Body of pancreas (tissue), 4 donors: ENCODE data around the gene COL15A1.

Source experiments
- POLR2A ChIP-seq, 3 donors: fragments of 450-650 bp; IDR thresholded peaks; one replicate each; pipeline ENCODE4 v1.6.1; 2016; ENCODE audit warnings: antibody characterized with exemption in 3 of 3, mild to moderate bottlenecking in 2 of 3
- TF ChIP-seq, protein P1 (sequence below), 7 experiments: fragments of 450-650 bp in 4 of 7; fragments of 200-600 bp in 3 of 7; sonication (generic) in 3 of 7; IDR thresholded peaks; one replicate each; pipeline ENCODE4 v1.5.1; 2016 to 2019; ENCODE audit warnings: antibody characterized with exemption in 7 of 7

DNA sequence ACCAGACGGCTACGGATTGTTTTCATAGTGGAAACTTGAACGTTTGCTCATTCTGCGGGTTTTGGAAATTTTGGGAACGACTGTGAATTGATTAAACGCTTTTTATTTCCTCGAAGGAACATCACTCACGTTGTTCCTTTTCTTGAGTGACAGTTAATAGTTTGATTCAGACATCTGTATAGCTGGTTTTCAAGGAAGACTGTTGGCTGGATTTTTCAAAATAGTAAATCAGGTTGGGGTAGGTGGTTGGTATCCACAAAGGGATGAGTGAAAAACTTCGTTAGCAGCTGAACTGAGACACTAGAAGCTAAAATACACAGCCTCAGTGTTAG lies 162.3 kb downstream of the COL15A1 start:
- TF ChIP-seq, protein P1, sequence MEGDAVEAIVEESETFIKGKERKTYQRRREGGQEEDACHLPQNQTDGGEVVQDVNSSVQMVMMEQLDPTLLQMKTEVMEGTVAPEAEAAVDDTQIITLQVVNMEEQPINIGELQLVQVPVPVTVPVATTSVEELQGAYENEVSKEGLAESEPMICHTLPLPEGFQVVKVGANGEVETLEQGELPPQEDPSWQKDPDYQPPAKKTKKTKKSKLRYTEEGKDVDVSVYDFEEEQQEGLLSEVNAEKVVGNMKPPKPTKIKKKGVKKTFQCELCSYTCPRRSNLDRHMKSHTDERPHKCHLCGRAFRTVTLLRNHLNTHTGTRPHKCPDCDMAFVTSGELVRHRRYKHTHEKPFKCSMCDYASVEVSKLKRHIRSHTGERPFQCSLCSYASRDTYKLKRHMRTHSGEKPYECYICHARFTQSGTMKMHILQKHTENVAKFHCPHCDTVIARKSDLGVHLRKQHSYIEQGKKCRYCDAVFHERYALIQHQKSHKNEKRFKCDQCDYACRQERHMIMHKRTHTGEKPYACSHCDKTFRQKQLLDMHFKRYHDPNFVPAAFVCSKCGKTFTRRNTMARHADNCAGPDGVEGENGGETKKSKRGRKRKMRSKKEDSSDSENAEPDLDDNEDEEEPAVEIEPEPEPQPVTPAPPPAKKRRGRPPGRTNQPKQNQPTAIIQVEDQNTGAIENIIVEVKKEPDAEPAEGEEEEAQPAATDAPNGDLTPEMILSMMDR (IDR thresholded peaks at IDR 0.05), result no peak
- TF ChIP-seq POLR2A (IDR thresholded peaks at IDR 0.05), result no peak
